BE2C (cell line): ENCODE data around the gene LIPI.
"Not testable (repeated sequence)": the region's sequence is repeated elsewhere in the genome, so short reads cannot be mapped to it uniquely, and the experiment has no call there.

Experiments used
- DNase-seq: peaks from one replicate; pipeline ENCODE4 v3.0.0-alpha.2; 2020
- H3K27me3 ChIP-seq: fragments of 250-450 bp; sonication (Bioruptor Pico); 2 replicates; pipeline ENCODE4 v1.5.1; 2020; ENCODE audit warnings: mild to moderate bottlenecking
- H3K36me3 ChIP-seq: fragments of 250-450 bp; sonication (Bioruptor Pico); 2 replicates; pipeline ENCODE4 v1.5.1; 2020; ENCODE audit warnings: mild to moderate bottlenecking
- H3K4me1 ChIP-seq: fragments of 250-450 bp; sonication (Bioruptor Pico); 2 replicates; pipeline ENCODE4 v1.5.1; 2020
- H3K4me3 ChIP-seq: 2 replicates; pipeline ENCODE4 v1.5.1; 2011; ENCODE audit warnings: low read depth, low read length
- H3K9me3 ChIP-seq: fragments of 250-450 bp; sonication (Bioruptor Pico); 2 replicates; pipeline ENCODE4 v1.5.1; 2020
- TF ChIP-seq, protein P1 (sequence below): IDR thresholded peaks from 2 replicates; pipeline ENCODE4 v1.5.1; 2012; ENCODE audit warnings: mild to moderate bottlenecking, low read depth, low read length

The LIPI gene

GRCh38 chr21:14095056-14095455 lies 115.7 kb downstream of the LIPI start:
- Histone ChIP-seq H3K9me3 (no peaks in the 10 kb centered on the region), H3K4me3 (no peak overlapping the region), H3K4me1 (no peaks in the 10 kb centered on the region), H3K36me3 (peaks cover 6% of the 10 kb centered on the region), H3K27me3 (no peaks in the 10 kb centered on the region)
- TF ChIP-seq, protein P1, sequence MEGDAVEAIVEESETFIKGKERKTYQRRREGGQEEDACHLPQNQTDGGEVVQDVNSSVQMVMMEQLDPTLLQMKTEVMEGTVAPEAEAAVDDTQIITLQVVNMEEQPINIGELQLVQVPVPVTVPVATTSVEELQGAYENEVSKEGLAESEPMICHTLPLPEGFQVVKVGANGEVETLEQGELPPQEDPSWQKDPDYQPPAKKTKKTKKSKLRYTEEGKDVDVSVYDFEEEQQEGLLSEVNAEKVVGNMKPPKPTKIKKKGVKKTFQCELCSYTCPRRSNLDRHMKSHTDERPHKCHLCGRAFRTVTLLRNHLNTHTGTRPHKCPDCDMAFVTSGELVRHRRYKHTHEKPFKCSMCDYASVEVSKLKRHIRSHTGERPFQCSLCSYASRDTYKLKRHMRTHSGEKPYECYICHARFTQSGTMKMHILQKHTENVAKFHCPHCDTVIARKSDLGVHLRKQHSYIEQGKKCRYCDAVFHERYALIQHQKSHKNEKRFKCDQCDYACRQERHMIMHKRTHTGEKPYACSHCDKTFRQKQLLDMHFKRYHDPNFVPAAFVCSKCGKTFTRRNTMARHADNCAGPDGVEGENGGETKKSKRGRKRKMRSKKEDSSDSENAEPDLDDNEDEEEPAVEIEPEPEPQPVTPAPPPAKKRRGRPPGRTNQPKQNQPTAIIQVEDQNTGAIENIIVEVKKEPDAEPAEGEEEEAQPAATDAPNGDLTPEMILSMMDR = no peak
- DNase-seq = no peak

DNA sequence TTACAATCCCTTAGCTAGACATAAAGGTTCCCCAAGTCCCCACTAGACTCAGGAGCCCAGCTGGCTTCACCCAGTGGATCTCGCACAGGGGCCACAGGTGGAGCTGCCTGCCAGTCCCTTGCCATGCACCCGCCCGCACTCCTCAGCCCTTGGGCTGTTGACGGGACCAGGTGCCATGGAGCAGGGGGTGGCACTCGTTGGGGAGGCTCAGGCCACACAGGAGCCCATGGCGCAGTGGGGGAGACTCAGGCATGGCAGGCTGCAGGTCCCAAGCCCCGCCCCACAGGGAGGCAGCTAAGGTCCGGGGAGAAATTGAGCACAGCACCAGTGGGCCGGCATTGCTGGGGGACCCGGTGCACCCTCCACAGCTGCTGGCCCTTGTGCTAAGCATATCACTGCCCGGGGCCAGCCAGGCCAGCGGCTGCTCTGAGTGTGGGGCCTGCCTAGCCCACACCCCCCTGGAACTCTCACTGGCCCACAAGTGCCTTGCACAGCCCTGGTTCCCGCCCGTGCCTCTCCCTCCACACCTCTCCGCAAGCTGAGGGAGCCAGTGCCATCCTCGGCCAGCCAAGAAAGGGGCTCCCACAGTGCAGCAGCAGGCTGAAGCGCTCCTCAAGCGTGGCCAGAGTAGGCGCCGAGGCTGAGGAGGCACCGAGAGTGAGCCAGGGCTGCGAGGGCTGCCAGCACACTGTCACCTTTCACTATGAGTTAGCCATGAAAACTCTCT lies 117.8 kb downstream of the LIPI start:
- no peaks in the 10 kb centered on the region for H3K9me3 ChIP-seq
- H3K4me3 ChIP-seq = no peak overlapping the region
- H3K36me3 ChIP-seq = peaks cover 3% of the 10 kb centered on the region
- no peaks in the 10 kb centered on the region for H3K4me1 ChIP-seq
- TF ChIP-seq, protein P1 = no peak
- DNase-seq = no peak
- H3K27me3 ChIP-seq = no peaks in the 10 kb centered on the region

DNA sequence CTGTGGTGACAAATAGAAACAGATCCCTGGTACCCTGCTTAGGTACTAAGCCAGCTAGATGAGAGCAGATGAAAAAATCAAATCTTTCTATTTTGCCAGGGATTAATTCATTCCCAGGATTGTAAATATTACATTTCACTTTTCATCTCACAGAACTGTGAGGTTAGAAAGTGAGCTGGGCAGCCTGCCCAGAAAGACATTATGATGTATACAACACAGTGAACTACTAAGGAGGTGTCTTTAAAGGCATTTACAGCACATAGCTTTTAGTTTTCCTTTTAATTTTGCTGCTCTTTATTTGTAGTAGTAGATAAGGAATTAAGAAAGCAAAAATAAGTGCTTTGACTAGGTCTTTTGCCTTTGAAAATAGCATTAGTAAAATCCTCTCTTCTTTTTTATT lies 120.6 kb downstream of the LIPI start:
- not testable (repeated sequence) for DNase-seq

GRCh38 chr21:14088391-14088790 lies 122.4 kb downstream of the LIPI start:
- H3K27me3 ChIP-seq = no peaks in the 10 kb centered on the region
- H3K4me1 ChIP-seq = no peaks in the 10 kb centered on the region
- H3K36me3 ChIP-seq = peaks cover 6% of the 10 kb centered on the region
- TF ChIP-seq, protein P1 = no peak
- H3K9me3 ChIP-seq = no peaks in the 10 kb centered on the region
- DNase-seq = no peak
- no peak overlapping the region for H3K4me3 ChIP-seq

More for the DNA sequence above, 120.6 kb downstream of the LIPI start:
- H3K4me1 ChIP-seq, H3K27me3 ChIP-seq, H3K36me3 ChIP-seq, H3K4me3 ChIP-seq, H3K9me3 ChIP-seq: not testable (repeated sequence)

GRCh38 chr21:14086553-14086952 lies 124.2 kb downstream of the LIPI start:
- no peak for DNase-seq
- TF ChIP-seq, protein P1 = no peak
- Histone ChIP-seq H3K9me3 (no peaks in the 10 kb centered on the region), H3K4me3 (no peak overlapping the region), H3K27me3 (no peaks in the 10 kb centered on the region), H3K36me3 (peaks cover 6% of the 10 kb centered on the region; the same call in 1 of the 2 replicates), H3K4me1 (no peaks in the 10 kb centered on the region)

DNA sequence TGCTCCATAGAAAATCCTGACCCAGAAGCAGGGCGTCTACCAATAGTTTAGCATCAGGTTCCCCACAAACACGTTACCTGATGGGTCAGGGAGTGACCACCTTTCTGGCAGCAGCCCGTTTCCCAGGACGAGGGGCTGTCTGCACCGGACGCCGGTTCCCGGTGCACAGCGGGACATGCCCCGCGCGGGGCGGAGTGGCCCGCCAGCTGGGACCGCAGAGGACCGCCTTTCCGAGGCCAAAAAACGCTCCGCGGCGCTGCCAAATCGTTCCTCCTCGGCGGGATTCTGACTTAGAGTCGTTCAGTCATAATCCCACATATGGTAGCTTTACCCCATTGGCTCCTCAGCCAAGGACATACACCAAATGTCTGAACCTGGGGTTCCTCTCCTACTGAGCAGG lies 126.1 kb downstream of the LIPI start:
- TF ChIP-seq, protein P1 = no peak
- DNase-seq = no peak
- no peaks in the 10 kb centered on the region for H3K9me3 ChIP-seq
- H3K4me3 ChIP-seq = no peak overlapping the region
- no peaks in the 10 kb centered on the region for H3K27me3 ChIP-seq
- peaks cover 6% of the 10 kb centered on the region; the same call in 1 of the 2 replicates for H3K36me3 ChIP-seq
- no peaks in the 10 kb centered on the region for H3K4me1 ChIP-seq
